H9 (cell line): Measurements from ENCODE around the gene BCAT1. TPM values are rescaled to one million over a fixed set of nuclear protein-coding genes. Genes with fewer than 3 reads are reported as not detected.
A peak's percentile ranks its signal among the peaks of the same experiment; 100 is the strongest.

ENCODE experiments used
- DNase-seq: peaks from one replicate; pipeline ENCODE4 v3.0.0-alpha.2; 2017
- H2AFZ ChIP-seq: one replicate; pipeline ENCODE4 v1.6.1; 2013; ENCODE audit warnings: mild to moderate bottlenecking, low read length, control low read depth, moderate library complexity
- H2AK5ac ChIP-seq: 2 replicates; pipeline ENCODE4 v1.6.1; 2013; ENCODE audit warnings: low read length, control low read depth, mixed read lengths; ENCODE audit not compliant: insufficient read length
- H2BK120ac ChIP-seq: one replicate; pipeline ENCODE4 v1.6.1; 2013; ENCODE audit warnings: low read depth, mild to moderate bottlenecking, low read length, control low read depth, inconsistent platforms; ENCODE audit not compliant: poor library complexity, severe bottlenecking
- H2BK12ac ChIP-seq: 2 replicates; pipeline ENCODE4 v1.6.1; 2013; ENCODE audit warnings: low read length, control low read depth, mixed read lengths, low read depth; ENCODE audit not compliant: insufficient read length
- H2BK15ac ChIP-seq: 2 replicates; pipeline ENCODE4 v1.6.1; 2013; ENCODE audit warnings: low read depth, low read length, control low read depth
- H2BK20ac ChIP-seq: one replicate; pipeline ENCODE4 v1.6.1; 2013; ENCODE audit warnings: low read depth, mild to moderate bottlenecking, low read length, control low read depth, inconsistent platforms; ENCODE audit not compliant: poor library complexity, severe bottlenecking
- H2BK5ac ChIP-seq: 2 replicates; pipeline ENCODE4 v1.6.1; 2013; ENCODE audit warnings: low read length, control low read depth, mixed read lengths; ENCODE audit not compliant: insufficient read length
- H3K14ac ChIP-seq: 2 replicates; pipeline ENCODE4 v1.6.1; 2013; ENCODE audit warnings: low read length, control low read depth; ENCODE audit not compliant: insufficient read depth
- H3K18ac ChIP-seq: 2 replicates; pipeline ENCODE4 v1.6.1; 2013; ENCODE audit warnings: low read depth, mild to moderate bottlenecking, mixed read lengths, low read length, control low read depth; ENCODE audit not compliant: insufficient read length
- H3K23ac ChIP-seq: 2 replicates; pipeline ENCODE4 v1.6.1; 2013; ENCODE audit warnings: low read length, control low read depth, mixed read lengths, low read depth; ENCODE audit not compliant: insufficient read length
- H3K23me2 ChIP-seq: 2 replicates; pipeline ENCODE4 v1.6.1; 2013; ENCODE audit warnings: low read depth, mild to moderate bottlenecking, mixed read lengths, low read length, control low read depth; ENCODE audit not compliant: insufficient read length, poor library complexity, severe bottlenecking
- H3K27ac ChIP-seq: 2 replicates; pipeline ENCODE4 v1.5.1; 2013; ENCODE audit warnings: low read length, control low read depth, mixed read lengths, low read depth; ENCODE audit not compliant: insufficient read length
- H3K27me3 ChIP-seq: 2 replicates; pipeline ENCODE4 v1.6.1; 2013; ENCODE audit warnings: low read length, control low read depth, inconsistent platforms; ENCODE audit not compliant: insufficient read depth
- H3K4ac ChIP-seq: 2 replicates; pipeline ENCODE4 v1.6.1; 2013; ENCODE audit warnings: low read depth, mild to moderate bottlenecking, control low read depth, inconsistent platforms, low read length, moderate library complexity
- H3K4me1 ChIP-seq: 2 replicates; pipeline ENCODE4 v1.6.1; 2013; ENCODE audit warnings: low read length, control low read depth, inconsistent platforms; ENCODE audit not compliant: insufficient read depth
- H3K4me2 ChIP-seq: 2 replicates; pipeline ENCODE4 v1.6.1; 2013; ENCODE audit warnings: low read length, control low read depth, mixed read lengths; ENCODE audit not compliant: insufficient read length, insufficient read depth
- H3K56ac ChIP-seq: 2 replicates; pipeline ENCODE4 v1.6.1; 2013; ENCODE audit warnings: low read depth, mild to moderate bottlenecking, mixed read lengths, low read length, control low read depth; ENCODE audit not compliant: insufficient read length
- H3K79me1 ChIP-seq: 2 replicates; pipeline ENCODE4 v1.6.1; 2013; ENCODE audit warnings: low read depth, mild to moderate bottlenecking, moderate library complexity, low read length, control low read depth, inconsistent platforms; ENCODE audit not compliant: insufficient read depth, poor library complexity, severe bottlenecking
- H3K79me2 ChIP-seq: 2 replicates; pipeline ENCODE4 v1.6.1; 2013; ENCODE audit warnings: low read length, control low read depth, inconsistent platforms; ENCODE audit not compliant: insufficient read depth
- H3K9ac ChIP-seq: 2 replicates; pipeline ENCODE4 v1.6.1; 2013; ENCODE audit warnings: low read length, control low read depth, mixed read lengths; ENCODE audit not compliant: insufficient read length; ENCODE audit errors: extremely low read depth
- H3K9me3 ChIP-seq: one replicate; pipeline ENCODE4 v1.6.1; 2013; ENCODE audit warnings: low read depth, low read length, inconsistent platforms; ENCODE audit not compliant: control insufficient read depth
- H3T11ph ChIP-seq: one replicate; pipeline ENCODE4 v1.6.1; 2013; ENCODE audit warnings: mild to moderate bottlenecking, low read length, control low read depth, inconsistent platforms
- H4K20me1 ChIP-seq: one replicate; pipeline ENCODE4 v1.6.1; 2013; ENCODE audit not compliant: control insufficient read depth, insufficient read length, insufficient read depth
- H4K5ac ChIP-seq: 2 replicates; pipeline ENCODE4 v1.6.1; 2013; ENCODE audit warnings: low read depth, mild to moderate bottlenecking, mixed read lengths, low read length, control low read depth; ENCODE audit not compliant: insufficient read length
- H4K8ac ChIP-seq: replicated peaks from 2 replicates; pipeline ENCODE4 v1.6.1; 2013; ENCODE audit warnings: low read length, control low read depth, mixed read lengths, low read depth; ENCODE audit not compliant: insufficient read length
- H4K91ac ChIP-seq: 2 replicates; pipeline ENCODE4 v1.6.1; 2013; ENCODE audit warnings: low read depth, mild to moderate bottlenecking, moderate library complexity, mixed read lengths, low read length, control low read depth; ENCODE audit not compliant: insufficient read length
- H3K27ac Mint-ChIP-seq, 3 experiments: 2 replicates in 2 of 3; 3 replicates in 1 of 3; pipeline ENCODE4 v1.8.0; 2020 to 2021; ENCODE audit warnings: mixed read lengths in 3 of 3, mild to moderate bottlenecking in 1 of 3, moderate library complexity in 1 of 3
- H3K27me3 Mint-ChIP-seq: 2 replicates; pipeline ENCODE4 v1.8.0; 2021; ENCODE audit warnings: low read depth, mild to moderate bottlenecking, moderate library complexity, mixed read lengths
- H3K36me3 Mint-ChIP-seq, 3 experiments: 2 replicates in 2 of 3; 3 replicates in 1 of 3; pipeline ENCODE4 v1.8.0; 2020 to 2021; ENCODE audit warnings: low read depth in 3 of 3, mixed read lengths in 3 of 3; ENCODE audit not compliant: insufficient read depth in 1 of 3
- H3K4me1 Mint-ChIP-seq, 2 experiments: 2 replicates each; pipeline ENCODE4 v1.8.0; 2020; ENCODE audit warnings: mixed read lengths in 2 of 2
- H3K4me3 Mint-ChIP-seq, 2 experiments: 2 replicates in 1 of 2; 3 replicates in 1 of 2; pipeline ENCODE4 v1.8.0; 2020 to 2021; ENCODE audit warnings: mild to moderate bottlenecking in 2 of 2, mixed read lengths in 2 of 2, moderate library complexity in 1 of 2
- H3K9me3 Mint-ChIP-seq, 2 experiments: 2 replicates in 1 of 2; 3 replicates in 1 of 2; pipeline ENCODE4 v1.8.0; 2020; ENCODE audit warnings: mild to moderate bottlenecking in 2 of 2, mixed read lengths in 2 of 2, moderate library complexity in 1 of 2
- WGBS: extraction: QIAGEN DNeasy Blood & Tissue Kit; methylation state at CpG from one replicate; pipeline ENCODE4 v1.1.7; 2013; ENCODE audit warnings: missing lambda C conversion rate, low lambda C conversion rate, mixed read lengths; ENCODE audit not compliant: insufficient read length; ENCODE audit errors: extremely low coverage; 5-methylcytosine and 5-hydroxymethylcytosine counted together
- total RNA-seq: library from RNA; stranded (reverse); gene quantifications from 2 replicates; pipeline ENCODE4 v1.2.1, GENCODE V29; 2021
- TF ChIP-seq, protein P1 (sequence below): fragments of 200-600 bp; sonication (generic); conservative IDR thresholded peaks from 3 replicates; pipeline ENCODE4 v1.8.0; 2021; ENCODE audit warnings: antibody characterized with exemption, mild to moderate bottlenecking

Gene BCAT1
- total RNA-seq, 1 experiment from 2014 or later = 244 TPM

GRCh38 chr12:24890048-24890803 lies 58.7 kb downstream of the BCAT1 start:
- no peaks in the 10 kb centered on the region for H4K20me1 ChIP-seq
- H2BK120ac ChIP-seq = no peak overlapping the region
- no peak overlapping the region for H3K56ac ChIP-seq
- peak overlapping the region in 1 of 3 experiments; percentile 61; a peak in 2 of 7 replicates for H3K27ac Mint-ChIP-seq
- no peaks in the 10 kb centered on the region for H3K27me3 Mint-ChIP-seq
- no CpG with 5 or more reads among the region's 7 CpGs for WGBS
- no peaks in the 10 kb centered on the region for H3K27me3 ChIP-seq
- no peak overlapping the region for H2AK5ac ChIP-seq
- no peak overlapping the region for H3K4me3 Mint-ChIP-seq
- no peak overlapping the region for H3T11ph ChIP-seq
- H4K91ac ChIP-seq = no peak overlapping the region
- no peak overlapping the region for H3K23ac ChIP-seq
- no peak overlapping the region for H2BK20ac ChIP-seq
- no peak overlapping the region for H2AFZ ChIP-seq
- DNase-seq = no peak
- H3K79me2 ChIP-seq = peaks cover 3% of the 10 kb centered on the region; the same call in 1 of the 2 replicates
- peaks cover 11% of the 10 kb centered on the region for H3K79me1 ChIP-seq
- peaks cover 19 to 74% (median 40%) of the 10 kb centered on the region in 3 experiments; a peak in 6 of 7 replicates for H3K36me3 Mint-ChIP-seq
- no peak overlapping the region for H4K8ac ChIP-seq
- no peak overlapping the region for H2BK15ac ChIP-seq
- H3K4me2 ChIP-seq = no peak overlapping the region
- no peak overlapping the region for H2BK5ac ChIP-seq
- H4K5ac ChIP-seq = no peak overlapping the region
- H2BK12ac ChIP-seq = no peak overlapping the region
- no peak overlapping the region for H3K14ac ChIP-seq
- H3K23me2 ChIP-seq = no peaks in the 10 kb centered on the region
- H3K18ac ChIP-seq = no peak overlapping the region
- H3K4ac ChIP-seq = no peak overlapping the region
- no peaks in the 10 kb centered on the region for H3K9me3 Mint-ChIP-seq
- H3K9me3 ChIP-seq = no peaks in the 10 kb centered on the region
- H3K9ac ChIP-seq = no peak overlapping the region
- H3K4me1 ChIP-seq = no peaks in the 10 kb centered on the region
- TF ChIP-seq, protein P1, sequence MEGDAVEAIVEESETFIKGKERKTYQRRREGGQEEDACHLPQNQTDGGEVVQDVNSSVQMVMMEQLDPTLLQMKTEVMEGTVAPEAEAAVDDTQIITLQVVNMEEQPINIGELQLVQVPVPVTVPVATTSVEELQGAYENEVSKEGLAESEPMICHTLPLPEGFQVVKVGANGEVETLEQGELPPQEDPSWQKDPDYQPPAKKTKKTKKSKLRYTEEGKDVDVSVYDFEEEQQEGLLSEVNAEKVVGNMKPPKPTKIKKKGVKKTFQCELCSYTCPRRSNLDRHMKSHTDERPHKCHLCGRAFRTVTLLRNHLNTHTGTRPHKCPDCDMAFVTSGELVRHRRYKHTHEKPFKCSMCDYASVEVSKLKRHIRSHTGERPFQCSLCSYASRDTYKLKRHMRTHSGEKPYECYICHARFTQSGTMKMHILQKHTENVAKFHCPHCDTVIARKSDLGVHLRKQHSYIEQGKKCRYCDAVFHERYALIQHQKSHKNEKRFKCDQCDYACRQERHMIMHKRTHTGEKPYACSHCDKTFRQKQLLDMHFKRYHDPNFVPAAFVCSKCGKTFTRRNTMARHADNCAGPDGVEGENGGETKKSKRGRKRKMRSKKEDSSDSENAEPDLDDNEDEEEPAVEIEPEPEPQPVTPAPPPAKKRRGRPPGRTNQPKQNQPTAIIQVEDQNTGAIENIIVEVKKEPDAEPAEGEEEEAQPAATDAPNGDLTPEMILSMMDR = no peak
- H3K4me1 Mint-ChIP-seq = peaks cover 19 to 23% of the 10 kb centered on the region in 2 experiments
- H3K27ac ChIP-seq = no peak overlapping the region
